GM03348 (cell line): ENCODE data around the gene SYNM.
"Not testable (repeated sequence)": the region's sequence is repeated elsewhere in the genome, so short reads cannot be mapped to it uniquely, and the experiment has no call there.

ENCODE experiments used
- DNase-seq: peaks from one replicate; pipeline ENCODE4 v3.0.0; 2012; ENCODE audit warnings: low spot score

SYNM gene

GRCh38 chr15:99104788-99105513 is at the start of gene SYNM:
SYNM (plus strand) TSS chr15:99105080; CDS start chr15:99105200, 120 bp downstream.
- DNase-seq: peak; percentile 97

- DNase-seq: no peak
Measured at GRCh38 chr15:99055555-99056134, 49.2 kb upstream of the SYNM start.

GRCh38 chr15:99057020-99057419 is 47.9 kb upstream of the SYNM start:
- no peak for DNase-seq

- DNase-seq: no peak
Measured at GRCh38 chr15:99057697-99058420, 47.0 kb upstream of the SYNM start.

- DNase-seq: no peak
Measured at GRCh38 chr15:99058421-99058870, 46.4 kb upstream of the SYNM start.

GRCh38 chr15:99059010-99059981 is 45.6 kb upstream of the SYNM start:
- peak; percentile 97 for DNase-seq

GRCh38 chr15:99060186-99060585 is 44.7 kb upstream of the SYNM start:
- DNase-seq: not testable (repeated sequence)

- DNase-seq: no peak
Measured at GRCh38 chr15:99062226-99062625, 42.7 kb upstream of the SYNM start.

- DNase-seq: no peak
Measured at GRCh38 chr15:99068186-99068585, 36.7 kb upstream of the SYNM start.

- DNase-seq: no peak
Measured at GRCh38 chr15:99070208-99070607, 34.7 kb upstream of the SYNM start.

- DNase-seq: no peak
Measured at GRCh38 chr15:99071091-99071680, 33.7 kb upstream of the SYNM start.

- DNase-seq: no peak
Measured at GRCh38 chr15:99073008-99073717, 31.7 kb upstream of the SYNM start.

GRCh38 chr15:99074446-99074845 is 30.4 kb upstream of the SYNM start:
- no peak for DNase-seq

- not testable (repeated sequence) for DNase-seq
Measured at GRCh38 chr15:99075059-99075652, 29.7 kb upstream of the SYNM start.

GRCh38 chr15:99076109-99076508 is 28.8 kb upstream of the SYNM start:
- DNase-seq: no peak

GRCh38 chr15:99076555-99077308 is 28.1 kb upstream of the SYNM start:
- DNase-seq: peak; percentile 84

- DNase-seq: no peak
Measured at GRCh38 chr15:99082798-99083197, 22.1 kb upstream of the SYNM start.

- no peak for DNase-seq
Measured at GRCh38 chr15:99084965-99085364, 19.9 kb upstream of the SYNM start.
